HEK293T (cell line): Measurements from ENCODE around the gene EVC2.

Experiments used
- BHLHE40 ChIP-seq: fragments of 450-650 bp; IDR thresholded peaks from 2 replicates; pipeline ENCODE4 v1.6.1; 2016; ENCODE audit warnings: mild to moderate bottlenecking, moderate library complexity, borderline replicate concordance
- CTBP1 ChIP-seq: fragments of 450-650 bp; IDR thresholded peaks from 2 replicates; pipeline ENCODE4 v1.6.1; 2016; ENCODE audit warnings: borderline replicate concordance
- FOXA1 ChIP-seq: fragments of 450-650 bp; IDR thresholded peaks from 2 replicates; pipeline ENCODE4 v1.6.1; 2016; ENCODE audit warnings: mild to moderate bottlenecking
- FOXK2 ChIP-seq: fragments of 450-650 bp; IDR thresholded peaks from 2 replicates; pipeline ENCODE4 v1.6.1; 2016; ENCODE audit warnings: mild to moderate bottlenecking
- HDGF ChIP-seq: fragments of 450-650 bp; IDR thresholded peaks from 2 replicates; pipeline ENCODE4 v1.6.1; 2017; ENCODE audit warnings: antibody characterized with exemption, borderline replicate concordance
- SP1 ChIP-seq: fragments of 450-650 bp; IDR thresholded peaks from 2 replicates; pipeline ENCODE4 v1.6.1; 2017
- SUZ12 ChIP-seq: fragments of 450-650 bp; IDR thresholded peaks from 2 replicates; pipeline ENCODE4 v1.6.1; 2016; ENCODE audit warnings: mild to moderate bottlenecking

GRCh38 chr4:5639556-5639955, 68.8 kb downstream of the EVC2 start:
- TF ChIP-seq SUZ12 (no peak), HDGF (no peak), BHLHE40 (no peak), FOXA1 (no peak), CTBP1 (no peak), FOXK2 (no peak), SP1 (no peak)
